22Rv1 (cell line): ENCODE data around the gene CST7.

ENCODE experiments used
- H3K27ac ChIP-seq: fragments of 450-650 bp; 2 replicates; pipeline ENCODE4 v1.5.1; 2017
- ZFX ChIP-seq: fragments of 450-650 bp; IDR thresholded peaks from 2 replicates; pipeline ENCODE4 v1.6.1; 2017; ENCODE audit warnings: antibody characterized with exemption, borderline replicate concordance
- TF ChIP-seq, protein P1 (sequence below): fragments of 450-650 bp; IDR thresholded peaks from 2 replicates; pipeline ENCODE4 v1.5.1; 2017; ENCODE audit warnings: mild to moderate bottlenecking

The CST7 gene

DNA sequence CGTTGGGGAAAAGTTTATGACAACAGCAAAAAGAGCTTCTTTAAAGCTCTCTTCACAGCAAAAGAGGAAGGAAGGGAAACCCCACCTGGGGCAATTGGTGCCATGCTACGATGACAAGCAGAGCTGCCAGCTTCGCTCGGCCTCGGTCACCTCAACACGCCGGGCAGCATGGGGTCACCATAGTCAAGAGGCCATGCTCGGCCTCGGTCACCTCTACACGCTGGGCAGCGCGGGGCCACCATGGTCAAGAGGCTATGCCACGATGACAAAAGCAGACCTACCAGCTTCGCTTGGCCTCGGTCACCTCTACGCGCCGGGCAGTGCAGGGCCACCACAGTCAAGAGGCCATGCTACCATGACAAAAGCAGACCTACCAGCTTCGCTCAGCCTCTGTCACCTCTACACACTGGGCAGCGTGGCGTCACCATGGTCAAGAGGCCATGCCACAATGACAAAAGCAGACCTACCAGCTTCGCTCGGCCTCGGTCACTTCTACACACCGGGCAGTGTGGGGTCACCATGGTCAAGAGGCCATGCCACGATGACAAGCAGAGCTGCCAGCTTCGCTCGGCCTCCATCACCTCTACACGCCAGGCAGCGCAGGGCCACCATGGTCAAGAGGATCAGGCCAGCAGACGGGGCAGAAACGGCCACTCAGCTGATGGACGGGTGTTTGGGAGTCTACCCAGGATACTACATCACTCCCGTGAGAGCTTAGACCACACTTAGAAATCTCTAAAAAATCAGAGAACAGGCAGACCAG, 31.4 kb downstream of the CST7 start:
- TF ChIP-seq, protein P1, sequence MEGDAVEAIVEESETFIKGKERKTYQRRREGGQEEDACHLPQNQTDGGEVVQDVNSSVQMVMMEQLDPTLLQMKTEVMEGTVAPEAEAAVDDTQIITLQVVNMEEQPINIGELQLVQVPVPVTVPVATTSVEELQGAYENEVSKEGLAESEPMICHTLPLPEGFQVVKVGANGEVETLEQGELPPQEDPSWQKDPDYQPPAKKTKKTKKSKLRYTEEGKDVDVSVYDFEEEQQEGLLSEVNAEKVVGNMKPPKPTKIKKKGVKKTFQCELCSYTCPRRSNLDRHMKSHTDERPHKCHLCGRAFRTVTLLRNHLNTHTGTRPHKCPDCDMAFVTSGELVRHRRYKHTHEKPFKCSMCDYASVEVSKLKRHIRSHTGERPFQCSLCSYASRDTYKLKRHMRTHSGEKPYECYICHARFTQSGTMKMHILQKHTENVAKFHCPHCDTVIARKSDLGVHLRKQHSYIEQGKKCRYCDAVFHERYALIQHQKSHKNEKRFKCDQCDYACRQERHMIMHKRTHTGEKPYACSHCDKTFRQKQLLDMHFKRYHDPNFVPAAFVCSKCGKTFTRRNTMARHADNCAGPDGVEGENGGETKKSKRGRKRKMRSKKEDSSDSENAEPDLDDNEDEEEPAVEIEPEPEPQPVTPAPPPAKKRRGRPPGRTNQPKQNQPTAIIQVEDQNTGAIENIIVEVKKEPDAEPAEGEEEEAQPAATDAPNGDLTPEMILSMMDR, result no peak
- TF ChIP-seq ZFX, result no peak
- H3K27ac ChIP-seq, result no peak overlapping the region

DNA sequence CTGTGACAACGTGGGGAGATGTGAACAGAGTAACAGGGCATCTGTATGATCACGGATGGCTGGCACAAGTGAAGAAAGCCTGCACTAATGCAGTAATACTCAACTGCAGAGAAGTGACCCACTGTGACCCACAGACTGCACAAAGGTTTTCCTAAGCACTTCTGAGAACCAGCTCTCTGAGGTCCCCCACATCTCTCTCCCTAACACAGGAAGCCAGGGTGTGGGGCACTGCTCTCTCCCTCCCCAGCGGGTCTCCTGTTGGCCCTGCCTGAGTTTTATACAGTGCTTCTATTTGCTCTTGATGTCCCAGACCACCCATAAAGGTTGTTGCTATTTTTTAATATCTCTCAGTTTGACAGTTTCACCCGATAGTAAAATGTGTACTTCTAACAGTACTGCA, 32.2 kb downstream of the CST7 start:
- no peak overlapping the region for H3K27ac ChIP-seq
- TF ChIP-seq ZFX, result no peak
- TF ChIP-seq, protein P1, result no peak

DNA sequence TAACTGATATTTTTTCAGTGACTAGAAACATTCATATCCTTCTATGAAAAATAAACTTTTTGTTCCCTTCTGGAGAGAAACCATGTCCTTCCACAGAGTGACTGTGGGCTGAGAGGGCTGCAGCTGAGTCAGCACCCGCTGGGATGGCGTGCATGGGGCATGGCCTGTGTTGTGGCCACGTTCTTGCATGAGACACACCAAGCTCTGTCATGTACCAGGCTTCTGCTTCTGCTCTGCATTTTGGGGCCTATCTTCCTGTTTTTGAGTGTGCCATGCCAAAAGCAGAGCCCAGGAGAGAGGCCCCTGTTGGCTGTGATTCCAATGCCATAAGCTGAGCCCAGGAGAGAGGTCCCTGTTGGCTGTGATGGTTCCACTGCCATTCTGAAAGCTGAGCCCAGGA, 32.7 kb downstream of the CST7 start:
- no peak overlapping the region for H3K27ac ChIP-seq
- TF ChIP-seq, protein P1, result no peak

DNA sequence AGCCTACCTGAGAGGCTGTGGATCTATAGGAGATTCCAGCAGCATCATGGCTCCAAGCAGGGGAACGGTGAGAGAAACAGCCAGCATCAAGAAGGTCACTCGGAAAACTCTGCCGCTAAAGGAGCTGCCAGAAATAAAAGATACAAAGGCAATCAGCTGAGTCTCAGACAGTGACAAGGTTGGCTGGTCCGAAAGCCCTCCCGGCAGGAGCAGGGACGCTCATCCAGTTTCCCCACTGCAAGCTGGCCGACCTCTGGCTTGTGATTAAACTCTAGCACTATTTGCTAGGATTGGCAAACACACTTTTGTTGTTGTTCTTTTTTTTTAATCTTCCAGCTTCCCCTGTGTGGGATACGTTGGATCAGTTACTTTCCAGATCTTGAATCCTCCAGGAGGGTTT, 34.8 kb downstream of the CST7 start:
- no peak overlapping the region for H3K27ac ChIP-seq
- no peak for TF ChIP-seq ZFX
- TF ChIP-seq, protein P1, result no peak

DNA sequence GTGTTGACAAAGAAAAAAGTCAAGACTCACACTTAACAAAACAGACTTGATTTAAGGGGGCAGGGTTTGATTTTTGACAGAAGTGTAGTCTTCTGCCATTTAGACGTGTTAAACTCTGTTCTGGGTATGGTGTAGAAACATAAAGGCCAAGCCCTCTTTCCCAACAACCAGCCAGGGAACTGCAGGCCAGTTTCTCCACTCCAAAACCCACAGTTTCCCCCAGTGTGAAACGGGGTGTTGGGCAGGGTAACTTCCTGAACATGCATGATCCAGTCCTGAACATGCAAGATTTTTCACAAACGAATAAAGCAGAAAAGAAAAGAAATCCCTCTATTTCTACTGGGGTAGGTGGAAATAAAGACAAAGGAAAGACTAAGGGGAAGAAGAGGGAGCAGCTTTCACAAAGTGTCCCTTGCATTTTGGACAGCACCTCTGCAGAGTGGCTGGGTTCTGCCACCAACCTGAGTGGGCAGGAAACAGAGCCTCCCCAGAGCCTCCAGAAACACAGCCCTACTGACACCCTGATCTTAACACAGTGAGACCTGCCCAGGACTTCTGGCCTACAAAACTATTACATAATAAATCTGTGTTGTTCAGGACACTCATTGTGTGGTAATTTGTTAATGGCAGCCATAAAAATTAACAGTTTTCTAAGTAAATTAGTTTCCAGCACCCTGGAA, 36.0 kb downstream of the CST7 start:
- TF ChIP-seq, protein P1, result no peak
- no peak for TF ChIP-seq ZFX
- H3K27ac ChIP-seq, result no peak overlapping the region

DNA sequence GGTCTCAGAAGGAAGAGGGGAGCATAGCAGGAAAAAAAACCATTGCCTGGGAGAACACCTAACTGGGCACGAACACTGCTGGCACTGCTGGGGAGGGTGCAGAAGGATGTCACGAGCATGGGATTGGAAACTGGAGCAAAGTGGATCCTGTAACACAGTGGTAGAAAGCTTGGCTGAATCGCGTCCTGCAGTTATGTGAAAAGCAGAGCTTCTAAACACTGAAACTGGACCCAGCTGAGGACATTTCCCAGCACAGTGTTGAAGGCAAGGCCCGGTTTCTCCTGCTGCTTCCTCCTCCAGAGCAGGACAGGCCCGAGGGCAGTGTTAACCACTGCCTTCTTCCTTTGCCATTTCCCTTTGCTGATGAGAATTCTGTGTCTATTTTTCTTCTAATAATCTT, 36.7 kb downstream of the CST7 start:
- no peak overlapping the region for H3K27ac ChIP-seq
- no peak for TF ChIP-seq ZFX
- TF ChIP-seq, protein P1, result no peak

DNA sequence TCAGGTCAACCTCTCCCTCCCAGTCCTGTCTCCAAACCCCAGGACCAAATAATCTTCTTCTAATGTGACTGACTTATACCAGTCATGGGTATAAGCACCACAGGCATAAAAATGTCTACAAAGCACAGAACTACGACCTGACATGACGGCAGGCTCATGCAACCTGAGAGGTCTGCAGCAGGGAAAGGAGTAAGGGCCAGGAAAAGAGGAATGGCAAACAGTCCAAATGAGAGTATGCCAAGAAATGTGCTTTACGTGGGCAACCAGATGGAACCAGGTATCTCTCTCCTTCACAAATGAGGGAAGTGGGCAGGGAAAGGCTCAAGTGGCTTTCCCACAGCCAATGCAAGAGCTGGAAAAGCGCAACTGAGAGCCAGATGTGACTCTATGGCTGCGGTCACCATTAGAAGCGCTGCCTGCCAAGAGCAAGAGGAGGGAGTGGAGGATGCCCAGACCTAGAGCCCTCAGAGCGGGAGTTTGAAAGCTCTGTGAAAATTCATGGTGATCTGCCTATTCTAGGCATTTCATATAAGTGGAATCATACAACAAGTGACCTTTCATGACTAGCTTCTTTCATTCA, 37.5 kb downstream of the CST7 start:
- TF ChIP-seq, protein P1, result no peak
- TF ChIP-seq ZFX, result no peak
- no peak overlapping the region for H3K27ac ChIP-seq
